Measurements from ENCODE around the gene GPAT3.

Gene GPAT3

DNA sequence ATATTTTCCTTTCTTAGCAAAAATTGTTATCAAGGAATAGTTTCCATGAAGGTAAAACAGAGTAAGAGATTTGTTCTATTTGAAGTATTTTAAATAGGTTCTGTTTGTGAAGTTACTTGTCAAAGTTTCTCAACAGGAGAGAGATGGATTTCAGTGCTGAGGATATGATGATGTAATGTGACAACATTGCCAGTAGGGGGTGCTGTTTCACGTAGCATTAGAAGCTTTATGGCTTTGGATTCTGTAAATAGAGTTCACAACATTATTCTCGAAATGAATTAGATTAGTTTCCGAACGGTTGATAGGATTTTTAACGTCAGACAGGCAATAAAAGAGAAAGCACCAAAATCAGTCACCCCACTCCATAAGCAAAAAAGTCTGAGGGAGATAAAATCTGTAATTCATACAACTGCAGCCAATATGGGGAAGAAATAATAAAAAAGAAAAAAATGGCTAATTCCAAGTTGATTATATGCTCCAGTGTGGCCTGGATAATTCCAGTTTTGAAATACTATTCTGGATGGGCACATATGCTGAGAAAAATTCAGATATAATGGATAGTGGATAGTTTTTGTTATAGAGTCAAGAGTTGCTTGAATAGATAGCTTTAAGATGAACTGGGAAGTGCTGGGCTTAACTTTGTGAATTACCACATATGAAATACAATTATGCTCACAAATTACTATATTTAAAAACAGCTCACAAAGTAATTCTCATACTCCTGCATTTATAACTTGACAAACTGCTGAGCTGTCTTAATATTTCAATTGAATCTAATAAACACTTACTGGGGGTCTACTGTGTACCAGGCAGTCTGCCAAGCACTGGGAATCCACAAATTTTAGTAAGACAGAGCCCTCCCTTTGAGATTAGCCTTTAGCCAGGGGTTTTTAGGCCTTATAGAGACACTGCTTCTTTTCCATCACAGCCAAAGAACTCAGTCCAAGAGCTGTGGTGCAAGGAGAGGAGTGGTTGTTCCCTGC, 109.1 kb downstream of the GPAT3 start:
- DNase-seq (ENCODE audit: low read depth in 3 of 3), result peak in 1 of 3 experiments; percentile 7

DNA sequence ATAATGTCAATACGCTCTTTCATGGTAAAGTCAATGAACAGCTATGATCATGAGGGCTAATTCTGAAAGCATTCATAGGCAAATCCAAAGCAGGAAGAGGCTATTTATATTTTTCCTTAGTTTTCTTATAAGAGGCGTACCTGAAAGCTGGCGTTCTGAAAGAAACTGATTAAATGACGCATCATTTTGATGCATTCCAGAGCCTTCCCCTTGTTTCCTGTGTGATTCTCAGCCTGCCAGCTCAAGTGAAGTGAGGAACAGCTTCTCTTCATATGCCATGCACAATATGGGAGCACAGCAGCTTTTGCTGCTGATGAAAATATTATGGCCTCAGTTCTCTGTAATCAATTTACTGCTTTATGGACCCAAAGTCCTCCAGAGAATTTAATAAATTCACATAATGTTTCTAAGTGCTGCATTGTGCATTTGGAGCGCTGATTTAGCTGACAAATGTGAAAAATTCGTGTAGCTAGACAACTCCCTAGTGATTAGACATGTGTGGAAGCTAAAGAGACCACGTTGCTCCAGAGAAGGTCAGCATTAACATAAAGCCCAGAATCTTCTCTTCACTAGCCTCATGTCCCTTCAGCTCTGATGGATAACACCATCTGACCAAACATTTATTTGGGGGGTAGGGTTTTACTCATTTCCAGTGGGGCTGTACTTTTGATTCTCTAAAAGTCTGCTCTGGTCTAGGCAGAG, 110.8 kb downstream of the GPAT3 start:
- DNase-seq (ENCODE audit: low read depth in 3 of 3), result no peak

DNA sequence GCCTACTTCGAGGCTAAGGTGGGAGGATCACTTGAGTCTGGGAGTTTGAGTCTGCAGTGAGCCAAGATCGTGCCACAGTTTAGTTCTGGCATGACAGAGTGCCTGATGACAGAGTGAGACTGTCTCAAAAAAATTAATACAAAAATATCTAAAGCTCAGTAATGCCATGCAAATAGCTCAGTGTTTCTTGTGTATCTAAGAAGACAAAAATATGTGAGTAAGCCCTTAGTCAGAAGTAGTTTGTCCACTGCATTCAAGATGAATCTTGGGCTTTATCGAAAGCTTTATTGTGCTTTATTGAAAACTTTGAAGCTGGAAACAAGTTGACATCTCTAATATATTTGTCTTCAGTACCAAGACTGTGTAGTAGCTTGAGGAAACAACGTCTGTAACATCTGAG, 115.9 kb downstream of the GPAT3 start:
- DNase-seq (ENCODE audit: low read depth in 3 of 3), result no peak
